NT2/D1 (cell line): ENCODE measurements around the gene C1orf116.

Experiments
- DNase-seq: peaks from one replicate; pipeline ENCODE4 v3.0.0-alpha.2; 2011; ENCODE audit warnings: low read depth, low spot score
- H3K27me3 ChIP-seq: 2 replicates; pipeline ENCODE4 v1.6.0; 2011; ENCODE audit warnings: mild to moderate bottlenecking; ENCODE audit not compliant: insufficient read length, insufficient read depth
- H3K36me3 ChIP-seq: 2 replicates; pipeline ENCODE4 v1.6.1; 2011; ENCODE audit warnings: mild to moderate bottlenecking, low read length, mixed read lengths; ENCODE audit not compliant: insufficient read depth, insufficient read length
- H3K4me1 ChIP-seq: 2 replicates; pipeline ENCODE4 v1.5.1; 2011; ENCODE audit not compliant: insufficient read depth, insufficient read length
- H3K4me3 ChIP-seq: 2 replicates; pipeline ENCODE4 v1.5.1; 2011; ENCODE audit warnings: low read depth; ENCODE audit not compliant: insufficient read length
- H3K9ac ChIP-seq: 2 replicates; pipeline ENCODE4 v1.6.0; 2011; ENCODE audit warnings: low read depth; ENCODE audit not compliant: insufficient read length
- H3K9me3 ChIP-seq: 2 replicates; pipeline ENCODE4 v1.5.1; 2011; ENCODE audit warnings: mild to moderate bottlenecking, low read length; ENCODE audit not compliant: insufficient read depth
- SUZ12 ChIP-seq: IDR thresholded peaks from 2 replicates; pipeline ENCODE4 v1.6.1; 2011; ENCODE audit not compliant: insufficient read length, insufficient read depth; ENCODE audit errors: extremely low read depth
- YY1 ChIP-seq: IDR thresholded peaks from 2 replicates; pipeline ENCODE4 v1.6.1; 2011; ENCODE audit not compliant: insufficient read length, insufficient read depth
- ZNF274 ChIP-seq: IDR thresholded peaks from 2 replicates; pipeline ENCODE4 v1.6.1; 2011; ENCODE audit warnings: mild to moderate bottlenecking, low read depth, low read length

Gene C1orf116

GRCh38 chr1:207076181-207076955 lies 43.8 kb upstream of the C1orf116 start:
- Histone ChIP-seq H3K9ac (no peak overlapping the region), H3K4me1 (no peaks in the 10 kb centered on the region)
- TF ChIP-seq ZNF274: no peak
- no peak for TF ChIP-seq YY1
- no peak for TF ChIP-seq SUZ12

GRCh38 chr1:207073906-207074820 lies 41.6 kb upstream of the C1orf116 start:
- H3K27me3 ChIP-seq: no peaks in the 10 kb centered on the region
- no peaks in the 10 kb centered on the region for H3K9me3 ChIP-seq
- no peak overlapping the region for H3K4me3 ChIP-seq
- H3K36me3 ChIP-seq: peaks cover 30% of the 10 kb centered on the region
- H3K9ac ChIP-seq: no peak overlapping the region
- DNase-seq: no peak
- no peak for TF ChIP-seq ZNF274
- no peak for TF ChIP-seq SUZ12
- no peak for TF ChIP-seq YY1
- no peaks in the 10 kb centered on the region for H3K4me1 ChIP-seq

More at GRCh38 chr1:207076181-207076955, 43.8 kb upstream of the C1orf116 start:
- Histone ChIP-seq H3K9me3 (no peaks in the 10 kb centered on the region), H3K27me3 (no peaks in the 10 kb centered on the region), H3K36me3 (peaks cover 14% of the 10 kb centered on the region), H3K4me3 (no peak overlapping the region)
- no peak for DNase-seq

- Histone ChIP-seq H3K4me1 (no peaks in the 10 kb centered on the region), H3K27me3 (no peaks in the 10 kb centered on the region), H3K9me3 (no peaks in the 10 kb centered on the region), H3K9ac (no peak overlapping the region), H3K36me3 (peaks cover 46% of the 10 kb centered on the region), H3K4me3 (no peak overlapping the region)
- TF ChIP-seq YY1 (no peak), ZNF274 (no peak), SUZ12 (no peak)
- no peak for DNase-seq
Observed at GRCh38 chr1:207072233-207072632, 39.7 kb upstream of the C1orf116 start.

GRCh38 chr1:207071426-207071825 lies 38.9 kb upstream of the C1orf116 start:
- H3K4me3 ChIP-seq: no peak overlapping the region
- no peaks in the 10 kb centered on the region for H3K27me3 ChIP-seq
- peaks cover 50% of the 10 kb centered on the region for H3K36me3 ChIP-seq
- DNase-seq: no peak
- no peaks in the 10 kb centered on the region for H3K4me1 ChIP-seq
- no peak overlapping the region for H3K9ac ChIP-seq
- no peaks in the 10 kb centered on the region for H3K9me3 ChIP-seq
- TF ChIP-seq SUZ12 (no peak), ZNF274 (no peak), YY1 (no peak)

GRCh38 chr1:207070811-207071210 lies 38.3 kb upstream of the C1orf116 start:
- Histone ChIP-seq H3K36me3 (peaks cover 50% of the 10 kb centered on the region), H3K9ac (no peak overlapping the region), H3K4me3 (no peak overlapping the region), H3K9me3 (no peaks in the 10 kb centered on the region), H3K27me3 (no peaks in the 10 kb centered on the region), H3K4me1 (no peaks in the 10 kb centered on the region)
- DNase-seq: no peak
- TF ChIP-seq SUZ12: no peak
- no peak for TF ChIP-seq ZNF274
- no peak for TF ChIP-seq YY1

GRCh38 chr1:207069858-207070506 lies 37.4 kb upstream of the C1orf116 start:
- Histone ChIP-seq H3K4me3 (no peak overlapping the region), H3K27me3 (no peaks in the 10 kb centered on the region), H3K4me1 (no peaks in the 10 kb centered on the region), H3K9me3 (no peaks in the 10 kb centered on the region), H3K36me3 (peaks cover 54% of the 10 kb centered on the region), H3K9ac (no peak overlapping the region)
- no peak for DNase-seq
- TF ChIP-seq ZNF274 (no peak), SUZ12 (no peak), YY1 (no peak)
